Activated T-cell treated with anti-CD3 and anti-CD28 coated beads for 48 hours (primary cell): ENCODE measurements around the gene CSF2RB.

ENCODE experiments used
- DNase-seq: peaks from one replicate; pipeline ENCODE4 v3.0.0-alpha.2; 2020; ENCODE audit warnings: low read depth

Gene CSF2RB

DNA sequence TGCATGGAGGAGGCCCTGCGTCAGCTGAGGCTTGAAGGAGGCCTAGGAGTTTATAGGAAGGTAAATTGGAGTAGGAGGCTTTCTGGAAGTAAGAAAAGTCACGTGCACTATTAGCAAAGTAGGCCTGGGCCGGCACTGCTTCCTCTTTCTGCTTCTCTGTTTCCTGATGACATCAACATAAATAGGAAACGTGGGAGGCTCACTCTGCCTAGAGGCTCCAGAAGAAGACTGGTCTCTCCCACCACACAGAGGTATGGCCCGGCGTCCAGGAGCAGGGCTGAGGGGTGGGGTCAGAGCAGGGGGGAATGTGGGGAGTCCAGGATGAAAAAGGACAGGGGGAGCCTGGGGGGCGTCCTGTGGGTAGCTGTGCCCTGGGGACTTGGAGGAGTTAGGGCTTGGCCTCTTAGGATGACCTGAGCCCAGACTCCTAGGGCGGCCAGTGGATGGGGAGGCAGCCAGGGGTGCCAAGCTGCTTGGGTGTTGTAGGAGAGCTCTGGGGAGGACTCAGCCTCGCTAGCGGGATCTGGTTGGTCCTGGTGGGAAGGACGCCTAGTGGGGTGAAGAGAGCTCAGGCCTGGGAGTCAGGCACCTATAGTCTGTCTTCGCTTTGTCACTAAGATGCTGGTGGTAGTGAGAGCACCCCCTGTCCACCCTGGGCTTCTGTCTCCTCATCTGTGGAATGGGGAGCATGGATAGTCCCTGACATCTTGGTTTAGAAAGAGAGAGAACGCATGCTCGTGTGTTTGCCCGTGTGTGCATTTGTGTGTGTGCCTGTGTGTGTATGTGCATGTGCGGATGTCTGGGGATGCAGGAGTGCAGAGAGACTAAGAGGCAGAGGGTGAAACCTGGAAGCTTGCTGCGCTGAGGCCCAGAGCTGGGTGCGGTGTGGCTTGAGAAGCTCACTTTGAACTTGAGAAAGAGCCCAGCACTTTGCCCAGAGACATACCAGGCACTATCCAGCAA is at the start of gene CSF2RB:
Gene CSF2RB (plus strand): TSS at position 202 of the 963 bp plus-strand sequence. CDS start 8,580 bp downstream, outside the sequence.
- no peak for DNase-seq

DNA sequence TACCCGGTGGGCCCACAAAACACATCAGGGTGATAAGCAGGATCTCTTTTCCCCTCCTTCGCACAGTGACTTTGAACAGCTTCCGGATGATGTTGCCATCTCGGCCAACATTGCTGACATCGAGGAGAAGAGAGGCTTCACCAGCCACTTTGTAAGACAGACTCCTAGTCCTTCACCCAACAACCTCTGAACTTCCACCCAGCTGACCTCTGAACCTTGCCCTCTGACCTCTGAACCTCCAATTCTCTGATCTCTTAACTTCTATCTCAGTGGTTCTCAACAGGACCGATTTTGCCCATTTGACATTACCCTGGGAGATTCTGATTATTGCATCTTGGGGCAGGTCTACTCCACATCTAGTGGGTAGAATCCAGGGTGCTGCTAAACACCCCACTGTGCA is 49.4 kb upstream of the CSF2RB start:
- no peak for DNase-seq

DNA sequence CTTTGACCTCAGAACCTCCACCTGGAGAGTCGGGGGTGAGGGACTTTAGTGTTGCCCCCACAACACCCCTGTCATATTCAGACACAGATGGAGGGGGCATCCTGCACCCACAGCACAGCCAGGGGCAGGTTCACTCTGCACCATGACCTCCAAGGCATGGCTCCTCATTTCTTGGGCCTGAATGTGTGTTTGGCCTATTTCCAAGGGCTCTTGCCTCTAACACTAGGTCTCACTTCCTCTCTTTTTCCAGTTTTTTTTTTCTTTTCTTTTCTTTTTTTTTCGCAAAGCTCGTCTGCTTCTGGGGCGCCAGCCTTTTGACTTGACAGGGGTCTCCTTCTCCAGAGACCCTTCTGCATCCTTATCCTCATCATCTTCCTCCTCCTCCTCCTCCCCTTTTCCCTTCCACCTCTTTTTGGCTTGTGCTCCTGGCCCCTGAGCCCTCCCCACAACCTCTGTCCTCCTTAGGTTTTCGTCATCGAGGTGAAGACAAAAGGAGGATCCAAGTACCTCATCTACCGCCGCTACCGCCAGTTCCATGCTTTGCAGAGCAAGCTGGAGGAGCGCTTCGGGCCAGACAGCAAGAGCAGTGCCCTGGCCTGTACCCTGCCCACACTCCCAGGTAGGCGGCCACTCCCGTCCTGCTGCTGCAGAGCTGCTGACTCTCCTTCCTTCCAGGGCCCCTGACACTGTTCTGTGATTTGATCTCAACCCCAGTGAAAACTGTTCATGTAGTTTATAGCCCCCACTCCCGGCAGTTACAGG is 48.8 kb upstream of the CSF2RB start:
- no peak for DNase-seq

GRCh38 chr22:36865346-36865745 is 48.1 kb upstream of the CSF2RB start:
- DNase-seq, result no peak

GRCh38 chr22:36867695-36868094 is 45.7 kb upstream of the CSF2RB start:
- DNase-seq, result no peak

GRCh38 chr22:36868546-36869181 is 44.8 kb upstream of the CSF2RB start:
- DNase-seq, result no peak

- DNase-seq, result no peak
Observed at GRCh38 chr22:36870250-36870649, 43.2 kb upstream of the CSF2RB start.

GRCh38 chr22:36871669-36872081 is 41.8 kb upstream of the CSF2RB start:
- no peak for DNase-seq

DNA sequence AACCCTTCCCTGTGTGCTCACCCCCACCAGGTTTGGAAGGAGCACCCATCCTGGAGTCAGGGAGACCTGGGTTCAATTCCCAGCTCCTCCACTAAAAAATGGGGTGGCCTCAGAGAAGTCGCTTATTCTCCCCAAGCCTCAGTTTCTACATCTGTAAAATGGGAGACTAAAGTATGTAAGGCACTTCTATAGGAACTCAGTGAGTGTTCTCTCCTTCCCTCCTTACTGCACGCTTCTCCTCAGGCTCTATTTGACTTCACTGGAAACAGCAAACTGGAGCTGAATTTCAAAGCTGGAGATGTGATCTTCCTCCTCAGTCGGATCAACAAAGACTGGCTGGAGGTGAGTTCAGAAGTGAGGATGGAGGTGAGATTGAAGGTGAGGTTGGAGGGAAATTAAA is 41.3 kb upstream of the CSF2RB start:
- no peak for DNase-seq

- DNase-seq, result no peak
Observed at GRCh38 chr22:36872866-36873498, 40.4 kb upstream of the CSF2RB start.

DNA sequence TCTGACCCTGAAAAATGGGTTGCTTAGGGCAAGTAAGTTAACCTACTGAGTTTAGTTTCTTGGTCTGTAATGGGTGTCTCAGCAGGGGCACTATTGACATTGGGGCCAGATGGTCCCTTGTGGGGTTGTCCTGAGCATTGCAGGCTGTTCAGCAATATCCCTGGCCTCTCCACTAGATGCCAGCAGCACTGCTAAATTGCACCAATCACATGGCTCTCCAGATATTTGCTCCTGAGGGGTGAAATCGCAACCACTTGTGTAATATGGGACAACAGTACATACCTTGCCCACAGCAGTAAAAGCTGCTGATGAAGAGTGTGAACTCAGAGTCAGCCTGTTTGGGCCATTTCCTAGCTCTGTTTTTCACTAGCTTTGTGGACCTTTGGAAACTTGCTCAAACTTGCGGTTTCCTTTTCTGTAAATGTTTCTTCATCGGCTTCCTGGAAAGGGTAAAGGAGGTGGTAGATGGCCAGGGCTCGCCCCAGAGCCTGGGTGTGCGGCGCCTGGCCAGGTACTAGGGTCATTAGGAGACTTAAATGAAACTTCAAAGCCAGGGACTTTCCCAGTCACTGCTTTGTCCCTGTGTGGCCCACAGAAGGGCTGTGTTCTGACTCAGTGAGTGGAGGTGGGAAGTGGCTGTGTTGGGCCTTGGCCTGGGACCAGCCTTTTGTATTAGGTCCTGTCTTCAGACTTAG is 39.7 kb upstream of the CSF2RB start:
- DNase-seq, result peak; percentile 29

- DNase-seq, result no peak
Observed at GRCh38 chr22:36874309-36874696, 39.1 kb upstream of the CSF2RB start.

DNA sequence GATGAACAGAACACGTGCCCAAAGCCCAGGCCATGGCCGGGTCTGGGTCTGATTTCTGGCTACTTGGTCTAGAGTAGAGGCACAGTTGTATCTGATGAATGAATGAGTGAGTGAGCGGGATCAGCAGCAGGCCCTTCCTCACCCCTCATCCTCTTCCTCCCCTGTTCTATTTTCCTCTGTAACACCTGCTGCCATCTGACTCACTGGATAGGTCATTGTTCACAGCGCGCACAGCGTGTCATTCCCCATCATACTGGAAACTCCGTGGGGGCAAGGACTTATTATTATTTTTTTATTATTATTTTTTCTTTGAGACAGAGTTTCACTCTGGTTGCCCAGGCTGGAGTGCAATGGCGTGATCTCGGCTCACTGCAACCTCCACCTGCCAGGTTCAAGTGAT is 38.7 kb upstream of the CSF2RB start:
- DNase-seq, result no peak

- DNase-seq, result no peak
Observed at GRCh38 chr22:36875741-36876140, 37.7 kb upstream of the CSF2RB start.

- DNase-seq, result no peak
Observed at GRCh38 chr22:36879775-36880174, 33.7 kb upstream of the CSF2RB start.

DNA sequence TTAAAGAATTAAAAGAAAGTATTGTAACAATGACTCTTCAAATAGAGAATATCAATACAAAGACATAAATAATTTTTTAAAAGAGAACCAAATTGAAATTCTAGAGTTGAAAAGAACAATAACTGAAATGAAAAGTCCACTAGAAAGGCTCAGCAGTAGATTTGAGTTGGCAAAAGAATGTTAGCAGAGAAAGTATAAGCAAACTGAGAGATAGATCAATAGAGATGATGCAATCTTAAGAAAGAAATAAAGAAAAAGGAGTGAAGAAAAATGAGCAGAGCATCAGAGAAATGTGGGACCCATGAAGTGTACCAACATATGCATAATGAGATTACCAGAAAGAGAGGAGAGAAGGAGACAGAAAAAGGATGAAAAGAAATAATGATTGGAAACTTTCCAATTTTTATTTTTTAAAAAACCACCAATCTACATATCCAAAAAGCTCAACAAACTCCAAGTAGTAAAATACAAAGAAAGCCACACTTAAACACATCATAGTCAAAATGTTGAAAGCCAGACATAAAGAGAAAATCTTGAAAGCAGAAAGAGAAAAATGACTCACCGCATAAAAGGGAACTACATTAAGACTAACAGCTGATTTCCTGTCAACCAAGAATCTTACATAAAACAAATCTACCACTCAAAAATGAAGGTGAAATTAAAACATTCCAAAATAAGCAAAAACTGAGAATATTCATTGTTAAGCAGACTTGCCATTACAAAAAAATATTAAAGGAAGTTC is 31.8 kb upstream of the CSF2RB start:
- no peak for DNase-seq

- no peak for DNase-seq
Observed at GRCh38 chr22:36884349-36885158, 28.9 kb upstream of the CSF2RB start.

DNA sequence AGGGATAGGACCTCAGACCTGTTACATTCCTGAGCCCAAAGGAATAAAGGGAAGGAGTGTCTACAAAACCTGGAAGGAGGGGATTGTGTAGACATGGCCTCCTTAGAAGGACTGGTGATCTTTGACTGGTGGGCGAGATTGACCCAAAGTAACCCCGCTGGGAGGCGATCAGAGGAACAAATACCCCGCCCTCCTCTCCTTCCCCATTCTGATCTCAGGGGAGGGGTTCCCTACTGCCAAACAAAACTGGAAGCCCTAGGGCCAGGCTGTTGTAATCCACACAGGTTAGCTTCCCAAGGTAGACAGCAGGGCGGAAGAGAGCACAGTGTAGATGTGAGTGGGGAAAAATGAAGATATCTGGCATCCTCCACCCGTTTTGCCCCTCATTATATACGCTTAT is 28.0 kb upstream of the CSF2RB start:
- DNase-seq, result no peak

DNA sequence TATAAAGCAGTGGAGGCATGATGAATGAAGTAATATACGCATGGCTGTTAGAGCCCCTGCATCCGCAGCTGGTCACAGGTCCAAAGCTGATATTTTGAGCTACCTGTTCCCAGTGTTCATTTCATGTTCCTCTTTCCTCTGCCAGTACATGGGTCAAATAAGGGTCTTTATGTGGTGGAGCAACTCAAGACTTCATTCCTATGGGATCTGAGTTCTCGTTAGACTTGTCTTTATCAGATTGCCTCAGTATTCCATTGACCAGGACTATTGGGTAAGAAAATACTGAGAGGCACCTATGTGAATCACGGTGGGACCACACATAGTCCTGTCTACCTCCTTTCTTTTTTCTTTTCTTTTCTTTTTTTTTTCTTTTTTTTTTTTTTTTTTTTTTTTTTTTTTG is 27.4 kb upstream of the CSF2RB start:
- DNase-seq, result no peak

DNA sequence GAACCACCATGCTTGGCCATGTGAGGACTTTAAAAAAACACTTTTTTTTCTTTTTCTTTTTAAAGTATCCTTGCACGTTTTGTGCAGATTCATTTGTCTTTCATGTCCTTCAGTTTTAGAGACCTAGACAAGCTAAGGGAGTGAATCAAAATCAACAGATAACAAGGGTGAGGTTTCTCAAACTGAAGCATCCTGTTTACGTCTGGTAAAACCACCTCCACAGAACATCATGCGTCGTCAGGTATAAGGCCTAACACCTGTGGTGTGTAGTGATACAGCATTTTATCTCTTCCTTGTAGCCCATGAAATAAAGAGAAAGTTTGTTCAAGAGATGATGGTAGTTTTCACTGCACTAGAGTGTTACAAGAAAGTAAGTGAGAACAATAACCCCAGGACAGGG is 26.3 kb upstream of the CSF2RB start:
- DNase-seq, result no peak
